Inferior parietal cortex (tissue), 1 donor: ENCODE measurements around the gene SEPTIN12.
"Not testable (repeated sequence)": the region's sequence is repeated elsewhere in the genome, so short reads cannot be mapped to it uniquely, and the experiment has no call there.

ENCODE experiments used
- DNase-seq: peaks from one replicate; pipeline ENCODE4 v3.0.0-alpha.2; 2016; ENCODE audit errors: extremely low spot score

SEPTIN12 gene

GRCh38 chr16:4754865-4755264 is 33.3 kb downstream of the SEPTIN12 start:
- no peak for DNase-seq

GRCh38 chr16:4753227-4753626 is 34.9 kb downstream of the SEPTIN12 start:
- DNase-seq: no peak

- DNase-seq: no peak
These were observed 35.6 kb downstream of the SEPTIN12 start for GRCh38 chr16:4752351-4753100.

GRCh38 chr16:4750896-4751295 is 37.2 kb downstream of the SEPTIN12 start:
- no peak for DNase-seq

- DNase-seq: no peak
These were observed 38.4 kb downstream of the SEPTIN12 start for GRCh38 chr16:4749700-4750257.

- no peak for DNase-seq
These were observed 39.3 kb downstream of the SEPTIN12 start for GRCh38 chr16:4748682-4749411.

GRCh38 chr16:4747906-4748681 is 40.1 kb downstream of the SEPTIN12 start:
- peak; percentile 7 for DNase-seq

GRCh38 chr16:4746991-4747574 is 41.1 kb downstream of the SEPTIN12 start:
- DNase-seq: no peak

GRCh38 chr16:4746215-4746614 is 41.9 kb downstream of the SEPTIN12 start:
- no peak for DNase-seq

- DNase-seq: no peak
These were observed 42.9 kb downstream of the SEPTIN12 start for GRCh38 chr16:4745274-4745569.

GRCh38 chr16:4744555-4745273 is 43.4 kb downstream of the SEPTIN12 start:
- no peak for DNase-seq

- DNase-seq: no peak
These were observed 44.8 kb downstream of the SEPTIN12 start for GRCh38 chr16:4743226-4743878.

- DNase-seq: not testable (repeated sequence)
These were observed 49.8 kb downstream of the SEPTIN12 start for GRCh38 chr16:4738370-4738769.

- DNase-seq: no peak
These were observed 50.6 kb downstream of the SEPTIN12 start for GRCh38 chr16:4737545-4737944.

GRCh38 chr16:4736546-4736945 is 51.6 kb downstream of the SEPTIN12 start:
- no peak for DNase-seq

- peak; percentile 42 for DNase-seq
These were observed 53.2 kb downstream of the SEPTIN12 start for GRCh38 chr16:4734730-4735535.

GRCh38 chr16:4734063-4734729 is 53.9 kb downstream of the SEPTIN12 start, which contains the start of the genes ANKS3 and DNAAF8:
TSS of gene ANKS3 (minus strand) at chr16:4734271. CDS start at chr16:4730149, 4,122 bp downstream.
TSS of gene DNAAF8 (plus strand) at chr16:4734537. CDS start at chr16:4736515, 1,978 bp downstream.
- DNase-seq: peak; percentile 95

GRCh38 chr16:4733747-4734062 is 54.4 kb downstream of the SEPTIN12 start:
- DNase-seq: no peak

- DNase-seq: no peak
These were observed 54.9 kb downstream of the SEPTIN12 start for GRCh38 chr16:4733211-4733742.
